ENCODE results near the gene CPA5. TPM values are rescaled to one million over a fixed set of nuclear protein-coding genes. Genes with fewer than 3 reads are reported as not detected.

CPA5 gene
- total and polyA plus RNA-seq, 9 of the 15 experiments (the other 6 are each of a cell fraction or from before 2014, with no cell fraction given) = 0.13 to 2.4 (median 0.91) TPM

DNA sequence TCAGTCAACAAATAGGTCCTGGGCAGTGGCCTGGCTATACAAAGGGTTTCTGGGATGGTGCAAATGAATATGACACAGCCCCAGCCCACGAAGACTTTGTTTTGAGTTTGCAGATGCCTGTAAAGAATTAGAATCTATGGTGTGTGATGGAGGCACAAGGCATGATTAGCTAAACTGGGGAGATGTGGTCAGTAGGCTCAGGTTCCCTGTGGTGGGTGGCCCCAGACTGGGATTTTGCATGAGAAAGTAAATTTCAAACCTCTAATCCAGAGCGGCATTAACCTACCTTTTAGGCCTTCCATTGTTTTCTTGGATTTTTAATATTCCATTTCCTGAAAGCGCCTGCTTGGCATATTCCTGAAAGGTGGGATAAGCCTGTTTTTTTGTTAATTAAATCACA, 6.4 kb upstream of the CPA5 start (continued):
- TF ChIP-seq, protein P1, sequence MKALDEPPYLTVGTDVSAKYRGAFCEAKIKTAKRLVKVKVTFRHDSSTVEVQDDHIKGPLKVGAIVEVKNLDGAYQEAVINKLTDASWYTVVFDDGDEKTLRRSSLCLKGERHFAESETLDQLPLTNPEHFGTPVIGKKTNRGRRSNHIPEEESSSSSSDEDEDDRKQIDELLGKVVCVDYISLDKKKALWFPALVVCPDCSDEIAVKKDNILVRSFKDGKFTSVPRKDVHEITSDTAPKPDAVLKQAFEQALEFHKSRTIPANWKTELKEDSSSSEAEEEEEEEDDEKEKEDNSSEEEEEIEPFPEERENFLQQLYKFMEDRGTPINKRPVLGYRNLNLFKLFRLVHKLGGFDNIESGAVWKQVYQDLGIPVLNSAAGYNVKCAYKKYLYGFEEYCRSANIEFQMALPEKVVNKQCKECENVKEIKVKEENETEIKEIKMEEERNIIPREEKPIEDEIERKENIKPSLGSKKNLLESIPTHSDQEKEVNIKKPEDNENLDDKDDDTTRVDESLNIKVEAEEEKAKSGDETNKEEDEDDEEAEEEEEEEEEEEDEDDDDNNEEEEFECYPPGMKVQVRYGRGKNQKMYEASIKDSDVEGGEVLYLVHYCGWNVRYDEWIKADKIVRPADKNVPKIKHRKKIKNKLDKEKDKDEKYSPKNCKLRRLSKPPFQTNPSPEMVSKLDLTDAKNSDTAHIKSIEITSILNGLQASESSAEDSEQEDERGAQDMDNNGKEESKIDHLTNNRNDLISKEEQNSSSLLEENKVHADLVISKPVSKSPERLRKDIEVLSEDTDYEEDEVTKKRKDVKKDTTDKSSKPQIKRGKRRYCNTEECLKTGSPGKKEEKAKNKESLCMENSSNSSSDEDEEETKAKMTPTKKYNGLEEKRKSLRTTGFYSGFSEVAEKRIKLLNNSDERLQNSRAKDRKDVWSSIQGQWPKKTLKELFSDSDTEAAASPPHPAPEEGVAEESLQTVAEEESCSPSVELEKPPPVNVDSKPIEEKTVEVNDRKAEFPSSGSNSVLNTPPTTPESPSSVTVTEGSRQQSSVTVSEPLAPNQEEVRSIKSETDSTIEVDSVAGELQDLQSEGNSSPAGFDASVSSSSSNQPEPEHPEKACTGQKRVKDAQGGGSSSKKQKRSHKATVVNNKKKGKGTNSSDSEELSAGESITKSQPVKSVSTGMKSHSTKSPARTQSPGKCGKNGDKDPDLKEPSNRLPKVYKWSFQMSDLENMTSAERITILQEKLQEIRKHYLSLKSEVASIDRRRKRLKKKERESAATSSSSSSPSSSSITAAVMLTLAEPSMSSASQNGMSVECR (CRISPR knock-in tag; IDR thresholded peaks at IDR 0.05) = no peak
- TF ChIP-seq ARHGAP35 (IDR thresholded peaks at IDR 0.05; ENCODE audit: partially characterized antibody) = no peak
- no peak for TF ChIP-seq PHTF2 (CRISPR knock-in tag; IDR thresholded peaks at IDR 0.05)
- no peak for TF ChIP-seq SIN3B (IDR thresholded peaks at IDR 0.05; ENCODE audit: low read depth)
- TF ChIP-seq ZKSCAN1 (IDR thresholded peaks at IDR 0.05; ENCODE audit: low read depth, low read length) = no peak
- no peak for TF ChIP-seq NFXL1 (CRISPR knock-in tag; IDR thresholded peaks at IDR 0.05)
- TF ChIP-seq ZNF146 (CRISPR knock-in tag; IDR thresholded peaks at IDR 0.05; ENCODE audit: unreplicated experiment) = no peak
- TF ChIP-seq MEF2A (IDR thresholded peaks at IDR 0.05; ENCODE audit: control insufficient read depth, low read depth, low read length) = no peak
- no peak for TF ChIP-seq KLF16 (IDR thresholded peaks at IDR 0.05)
- TF ChIP-seq NBN (IDR thresholded peaks at IDR 0.05; ENCODE audit: low read depth) = no peak

Measured in K562 (cell line).